ENCODE measurements around the gene MEX3D.

Gene MEX3D

GRCh38 chr19:1598777-1599459 is 30.8 kb upstream of the MEX3D start:
- Histone ChIP-seq H3F3A (ENCODE audit: low read depth) (no peaks in the 10 kb centered on the region), H3K9ac (ENCODE audit: low read depth, low read length, poor library complexity, severe bottlenecking) (no peak overlapping the region), H3K27me3 (ENCODE audit: insufficient read depth, low read length, poor library complexity, severe bottlenecking) (no peaks in the 10 kb centered on the region), H3K9me3 (ENCODE audit: insufficient read depth, low read depth, low read length) (no peaks in the 10 kb centered on the region), H3K4me3 (ENCODE audit: low read length, poor library complexity, severe bottlenecking) (no peak overlapping the region), H2AFZ (ENCODE audit: low read length) (no peak overlapping the region), H3K79me2 (ENCODE audit: insufficient read depth, low read length) (peaks cover 37% of the 10 kb centered on the region), H4K20me1 (ENCODE audit: insufficient read depth, low read length, poor library complexity, severe bottlenecking) (peaks cover 9% of the 10 kb centered on the region), H3K4me2 (ENCODE audit: low read depth, low read length, poor library complexity, severe bottlenecking) (no peak overlapping the region), H3K4me1 (ENCODE audit: insufficient read depth, low read length, poor library complexity, severe bottlenecking) (no peaks in the 10 kb centered on the region), H3K9me2 (replicated peaks; ENCODE audit: low read depth, low read length) (no peaks in the 10 kb centered on the region), H3K36me3 (ENCODE audit: insufficient read depth, low read length) (peaks cover 19% of the 10 kb centered on the region; the same call in 1 of the 2 replicates)
- TF ChIP-seq CTCF (conservative IDR thresholded peaks at IDR 0.05; ENCODE audit: low read length): no peak
- TF ChIP-seq EZH2phosphoT487 (IDR thresholded peaks at IDR 0.05; ENCODE audit: borderline replicate concordance): no peak

GRCh38 chr19:1593501-1593772 is 25.3 kb upstream of the MEX3D start:
- peaks cover 16% of the 10 kb centered on the region for H3K4me1 ChIP-seq (ENCODE audit: insufficient read depth, low read length, poor library complexity, severe bottlenecking)
- no peaks in the 10 kb centered on the region for H3K9me3 ChIP-seq (ENCODE audit: insufficient read depth, low read depth, low read length)
- H3K9ac ChIP-seq (ENCODE audit: low read depth, low read length, poor library complexity, severe bottlenecking): peak overlapping the region; percentile 82
- no peak overlapping the region for H2AFZ ChIP-seq (ENCODE audit: low read length)
- peak overlapping the region; percentile 77 for H3K4me3 ChIP-seq (ENCODE audit: low read length, poor library complexity, severe bottlenecking)
- H3K36me3 ChIP-seq (ENCODE audit: insufficient read depth, low read length): peaks cover 15% of the 10 kb centered on the region; the same call in 1 of the 2 replicates
- no peak for TF ChIP-seq EZH2phosphoT487 (IDR thresholded peaks at IDR 0.05; ENCODE audit: borderline replicate concordance)
- TF ChIP-seq CTCF (conservative IDR thresholded peaks at IDR 0.05; ENCODE audit: low read length): no peak
- peak overlapping the region; percentile 83 for H3K4me2 ChIP-seq (ENCODE audit: low read depth, low read length, poor library complexity, severe bottlenecking)
- peaks cover 3% of the 10 kb centered on the region; the same call in 1 of the 2 replicates for H3F3A ChIP-seq (ENCODE audit: low read depth)
- H4K20me1 ChIP-seq (ENCODE audit: insufficient read depth, low read length, poor library complexity, severe bottlenecking): peaks cover 29% of the 10 kb centered on the region
- peaks cover 37% of the 10 kb centered on the region for H3K79me2 ChIP-seq (ENCODE audit: insufficient read depth, low read length)
- H3K9me2 ChIP-seq (replicated peaks; ENCODE audit: low read depth, low read length): no peaks in the 10 kb centered on the region
- H3K27me3 ChIP-seq (ENCODE audit: insufficient read depth, low read length, poor library complexity, severe bottlenecking): peaks cover 8% of the 10 kb centered on the region

GRCh38 chr19:1592755-1593500 is 24.8 kb upstream of the MEX3D start, which contains the start of gene MBD3:
Gene MBD3 (minus strand): TSS chr19:1592865. CDS start chr19:1592631, 234 bp downstream.
- Histone ChIP-seq H3K4me1 (ENCODE audit: insufficient read depth, low read length, poor library complexity, severe bottlenecking) (peaks cover 16% of the 10 kb centered on the region), H3K9ac (ENCODE audit: low read depth, low read length, poor library complexity, severe bottlenecking) (peak within 1 kb of the TSS; percentile 100), H3K4me3 (ENCODE audit: low read length, poor library complexity, severe bottlenecking) (peak within 1 kb of the TSS; percentile 94), H2AFZ (ENCODE audit: low read length) (peak within 1 kb of the TSS; percentile 78), H3K4me2 (ENCODE audit: low read depth, low read length, poor library complexity, severe bottlenecking) (peak within 1 kb of the TSS; percentile 93), H4K20me1 (ENCODE audit: insufficient read depth, low read length, poor library complexity, severe bottlenecking) (peaks cover 29% of the 10 kb centered on the region), H3K36me3 (ENCODE audit: insufficient read depth, low read length) (peaks cover 14% of the 10 kb centered on the region; the same call in 1 of the 2 replicates), H3F3A (ENCODE audit: low read depth) (peaks cover 3% of the 10 kb centered on the region; the same call in 1 of the 2 replicates), H3K9me2 (replicated peaks; ENCODE audit: low read depth, low read length) (no peaks in the 10 kb centered on the region), H3K79me2 (ENCODE audit: insufficient read depth, low read length) (peaks cover 42% of the 10 kb centered on the region), H3K27me3 (ENCODE audit: insufficient read depth, low read length, poor library complexity, severe bottlenecking) (peaks cover 8% of the 10 kb centered on the region), H3K9me3 (ENCODE audit: insufficient read depth, low read depth, low read length) (no peaks in the 10 kb centered on the region)
- TF ChIP-seq EZH2phosphoT487 (IDR thresholded peaks at IDR 0.05; ENCODE audit: borderline replicate concordance) (no peak), CTCF (conservative IDR thresholded peaks at IDR 0.05; ENCODE audit: low read length) (no peak)

Measured in Loucy (cell line).